GM19372 (cell line): ENCODE results near the gene DHRS11.

Experiments
- ATAC-seq: cut with Tn5 transposase; IDR thresholded peaks from one replicate; pipeline ENCODE4 v1.9.1; 2021; ENCODE audit warnings: mild to moderate bottlenecking, low read depth, moderate library complexity; ENCODE audit not compliant: unreplicated experiment

Gene DHRS11, protein sequence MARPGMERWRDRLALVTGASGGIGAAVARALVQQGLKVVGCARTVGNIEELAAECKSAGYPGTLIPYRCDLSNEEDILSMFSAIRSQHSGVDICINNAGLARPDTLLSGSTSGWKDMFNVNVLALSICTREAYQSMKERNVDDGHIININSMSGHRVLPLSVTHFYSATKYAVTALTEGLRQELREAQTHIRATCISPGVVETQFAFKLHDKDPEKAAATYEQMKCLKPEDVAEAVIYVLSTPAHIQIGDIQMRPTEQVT

DNA sequence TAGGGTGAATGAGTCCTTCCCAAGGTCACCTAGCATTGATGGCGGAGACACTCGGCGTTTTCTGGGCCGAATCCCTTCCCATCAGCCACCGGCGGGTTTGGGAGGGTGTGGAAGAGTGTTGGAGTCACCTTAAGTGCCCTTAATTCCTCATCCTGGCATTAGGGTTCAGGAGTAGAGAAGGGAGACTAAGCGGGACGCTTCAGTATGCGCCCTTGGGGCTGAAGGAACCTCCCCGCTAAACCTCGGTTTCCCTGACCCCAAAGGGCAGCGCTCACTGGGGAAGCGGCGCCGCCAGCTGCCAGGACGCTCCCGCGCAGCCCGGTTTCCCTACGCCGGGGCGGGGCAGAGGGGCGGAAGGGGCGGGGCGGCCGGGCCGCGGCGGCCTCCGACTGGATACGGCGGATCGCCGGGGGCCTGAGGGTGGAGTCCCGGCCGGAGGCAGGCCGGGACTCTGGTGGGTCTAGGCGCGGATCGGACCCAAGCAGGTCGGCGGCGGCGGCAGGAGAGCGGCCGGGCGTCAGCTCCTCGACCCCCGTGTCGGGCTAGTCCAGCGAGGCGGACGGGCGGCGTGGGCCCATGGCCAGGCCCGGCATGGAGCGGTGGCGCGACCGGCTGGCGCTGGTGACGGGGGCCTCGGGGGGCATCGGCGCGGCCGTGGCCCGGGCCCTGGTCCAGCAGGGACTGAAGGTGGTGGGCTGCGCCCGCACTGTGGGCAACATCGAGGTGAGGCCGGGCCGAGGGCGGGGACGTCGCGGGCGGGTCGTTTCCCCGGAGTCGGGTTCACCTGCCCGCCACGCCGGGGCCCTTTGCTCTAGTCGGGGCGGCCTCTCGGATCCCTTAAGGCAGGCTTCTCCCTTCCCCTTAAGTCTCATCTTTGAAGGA is at the start of gene DHRS11:
Gene DHRS11 (plus strand): TSS at position 446 of the 882 bp plus-strand sequence. CDS start 131 bp downstream, at position 577.
- ATAC-seq = peak; percentile 77

DNA sequence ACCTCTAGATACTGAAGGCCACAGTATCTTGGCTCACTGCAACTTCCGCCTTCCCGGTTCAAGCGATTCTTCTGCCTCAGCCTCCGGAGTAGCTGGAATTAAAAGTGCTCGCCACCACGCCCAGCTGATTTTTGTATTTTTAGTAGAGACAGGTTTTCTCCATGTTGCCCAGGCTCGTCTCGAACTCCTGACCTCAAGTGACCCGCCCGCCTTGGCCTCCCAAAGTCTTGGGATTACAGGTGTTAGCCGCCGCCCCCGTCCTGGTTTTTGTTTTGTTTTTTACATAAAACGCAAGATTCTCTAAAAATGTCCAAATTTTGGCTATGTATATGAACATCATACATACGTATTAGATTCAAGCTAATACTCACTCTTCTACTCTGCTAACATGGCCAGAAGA is 48.9 kb upstream of the DHRS11 start:
- no peak for ATAC-seq

DNA sequence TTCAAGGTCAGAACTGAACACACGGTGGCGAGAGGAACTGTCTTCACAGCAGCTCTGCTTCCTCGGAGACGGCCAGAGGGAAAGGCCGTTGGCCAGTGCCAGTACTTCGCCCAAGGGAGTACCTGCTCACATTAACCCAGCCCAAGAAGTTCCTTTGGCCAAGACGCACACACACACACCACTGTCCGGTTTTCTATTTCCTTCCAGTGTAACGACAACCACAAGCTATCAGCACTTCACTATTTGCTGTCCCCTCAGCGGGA is 47.7 kb upstream of the DHRS11 start:
- ATAC-seq = no peak

DNA sequence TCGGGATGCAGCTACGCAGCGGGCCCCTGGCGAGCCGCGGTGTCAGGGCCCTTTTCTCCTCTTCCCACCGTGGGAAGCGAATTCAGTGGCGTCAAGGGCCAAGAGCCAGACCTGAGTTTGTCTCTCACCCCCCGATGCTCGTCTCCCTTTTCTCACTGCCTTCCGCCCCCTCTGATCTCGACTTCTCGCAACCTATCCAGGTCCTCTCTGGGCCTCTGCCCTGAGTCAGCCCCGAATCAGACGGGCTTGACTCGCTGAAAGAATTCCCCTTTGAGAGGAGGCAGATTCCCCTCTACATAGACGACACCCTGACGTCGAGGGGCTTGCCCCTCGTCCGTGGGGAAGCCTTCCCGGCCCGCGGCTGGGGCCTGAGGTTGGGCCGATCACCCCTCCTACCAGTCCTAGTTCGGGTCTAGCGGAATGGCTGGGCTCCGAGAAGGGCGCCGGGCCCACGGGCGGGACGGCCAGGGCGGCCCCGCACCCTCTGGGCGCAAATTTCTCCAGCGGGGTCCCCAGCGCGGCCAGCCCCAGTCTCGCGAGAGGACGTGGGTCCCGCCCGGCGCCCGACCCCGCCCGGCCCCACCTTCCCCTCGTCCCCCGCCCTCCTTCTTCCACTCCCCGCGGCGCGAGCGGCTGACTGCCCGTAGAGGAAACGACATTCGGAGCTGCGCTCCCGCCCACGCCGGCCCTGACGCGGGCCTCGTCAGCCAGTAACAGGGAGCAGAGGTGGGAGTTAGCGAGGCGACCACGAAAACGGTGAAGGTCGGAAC is 47.2 kb upstream of the DHRS11 start, which contains the start of gene GGNBP2:
Gene GGNBP2 (plus strand): TSS at position 613 of the 770 bp plus-strand sequence. CDS start 806 bp downstream, outside the sequence.
- peak; percentile 40 for ATAC-seq

DNA sequence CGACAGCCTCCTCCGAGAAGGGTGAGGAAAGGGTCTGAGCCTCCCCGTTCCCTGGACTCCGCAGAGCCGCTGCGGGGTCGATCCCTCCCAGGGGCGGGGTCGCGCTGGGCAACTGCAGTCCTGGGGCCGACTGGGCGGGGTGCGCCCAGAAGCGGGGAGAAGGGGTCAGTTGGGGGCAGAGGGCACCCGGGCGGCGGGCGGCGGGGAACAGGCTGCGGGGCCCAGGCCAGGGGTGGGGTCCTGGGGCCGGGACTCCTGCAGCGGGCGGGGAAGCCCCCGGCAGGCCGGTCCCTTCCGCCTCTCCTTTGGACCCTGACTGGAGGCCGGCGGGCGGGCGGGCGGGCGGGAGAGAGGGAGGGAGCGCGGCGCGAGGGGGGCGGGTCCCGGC is 46.6 kb upstream of the DHRS11 start:
- peak; percentile 41 for ATAC-seq

DNA sequence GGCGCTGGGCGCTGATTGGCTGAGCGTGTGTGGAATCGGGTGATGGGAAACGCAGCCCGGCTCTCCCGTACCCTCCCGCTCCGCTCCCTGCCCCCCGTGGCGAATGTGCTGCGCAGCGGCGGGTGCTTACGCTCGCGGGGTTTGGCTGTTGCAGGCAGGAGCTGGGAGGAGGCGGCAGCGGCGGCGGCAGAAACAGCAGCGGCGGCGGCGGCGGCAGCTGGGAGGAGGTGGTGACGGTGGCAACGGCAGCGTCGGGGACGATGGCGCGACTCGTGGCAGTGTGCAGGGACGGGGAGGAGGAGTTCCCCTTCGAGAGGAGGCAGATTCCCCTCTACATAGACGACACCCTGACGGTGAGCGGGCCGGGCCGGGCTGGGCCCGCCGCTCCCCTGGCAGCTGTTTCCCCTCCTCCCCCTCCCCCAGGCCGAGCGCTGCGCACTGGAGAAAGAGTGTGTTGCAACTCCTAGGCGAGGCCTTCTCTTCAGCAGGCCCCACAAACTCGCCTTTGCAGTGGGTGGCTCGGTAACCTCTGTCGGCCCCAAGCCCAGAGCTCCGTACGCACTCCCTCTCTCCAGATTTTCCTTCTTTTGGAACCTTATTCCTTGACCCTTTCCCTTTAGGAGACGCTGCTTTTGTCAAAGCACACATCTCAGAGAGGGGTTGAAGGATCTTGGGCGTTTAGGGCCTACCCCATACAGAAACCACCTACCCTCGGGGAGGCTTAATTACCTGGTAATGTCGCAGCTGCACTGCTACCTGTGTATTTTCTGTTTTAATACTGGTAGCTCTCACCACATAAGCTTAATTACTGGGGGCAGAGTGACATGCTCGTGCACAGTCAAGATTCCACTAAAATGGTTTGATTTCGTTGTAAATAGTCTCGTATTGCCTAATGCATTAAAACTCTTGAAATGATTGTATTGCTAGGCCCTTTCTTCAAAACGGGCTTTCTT is 45.9 kb upstream of the DHRS11 start:
- peak; percentile 67 for ATAC-seq

DNA sequence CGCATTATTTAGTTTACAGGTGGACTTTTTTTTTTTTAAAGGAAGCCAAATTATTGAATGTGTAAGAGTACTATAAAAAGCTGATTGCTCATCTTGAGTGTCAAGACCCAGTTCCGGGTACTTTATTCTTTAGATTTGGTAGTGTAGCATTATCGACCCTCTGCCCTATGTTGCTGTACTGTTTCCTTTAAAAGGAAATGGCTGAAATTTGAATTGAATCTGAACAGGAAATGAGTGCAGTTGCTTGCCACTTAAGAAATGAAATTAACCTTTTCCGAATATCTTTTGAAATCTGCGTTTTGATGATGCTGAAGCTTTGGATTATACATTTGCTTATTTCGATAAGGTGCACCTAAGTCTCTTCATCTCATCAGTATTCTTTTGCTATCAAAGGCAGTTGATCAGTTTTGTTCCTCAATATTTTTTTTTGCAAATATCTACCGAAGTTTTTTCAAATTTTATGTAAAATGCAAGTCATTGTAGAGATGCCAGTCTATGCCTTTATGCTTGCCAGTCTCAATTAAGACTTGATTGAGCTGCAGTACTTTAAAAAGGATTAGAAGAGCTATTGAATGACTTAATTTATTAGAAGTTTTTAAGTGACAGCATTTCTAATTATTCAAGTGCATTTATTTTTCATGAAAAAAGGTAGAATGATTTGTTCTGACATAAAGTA is 45.1 kb upstream of the DHRS11 start:
- no peak for ATAC-seq

DNA sequence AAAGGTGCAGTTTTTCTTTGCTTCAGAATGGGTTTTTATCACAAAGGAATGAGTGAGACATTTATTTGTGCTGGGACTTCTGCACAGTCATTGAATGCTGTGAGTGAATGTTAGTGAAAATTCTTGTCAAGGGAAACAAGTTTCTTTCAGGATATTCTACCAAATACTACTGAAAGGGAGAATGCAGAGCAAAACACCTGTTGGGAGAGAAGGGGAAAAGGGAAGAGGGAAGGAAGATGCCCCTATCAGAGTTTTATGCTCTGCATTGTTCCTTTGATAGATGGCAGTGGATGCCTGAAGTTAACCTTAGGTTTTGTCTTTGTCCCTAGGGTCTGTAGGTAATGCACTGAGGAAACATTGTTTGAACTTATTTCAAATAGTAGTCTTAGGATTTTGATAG is 43.9 kb upstream of the DHRS11 start:
- no peak for ATAC-seq

DNA sequence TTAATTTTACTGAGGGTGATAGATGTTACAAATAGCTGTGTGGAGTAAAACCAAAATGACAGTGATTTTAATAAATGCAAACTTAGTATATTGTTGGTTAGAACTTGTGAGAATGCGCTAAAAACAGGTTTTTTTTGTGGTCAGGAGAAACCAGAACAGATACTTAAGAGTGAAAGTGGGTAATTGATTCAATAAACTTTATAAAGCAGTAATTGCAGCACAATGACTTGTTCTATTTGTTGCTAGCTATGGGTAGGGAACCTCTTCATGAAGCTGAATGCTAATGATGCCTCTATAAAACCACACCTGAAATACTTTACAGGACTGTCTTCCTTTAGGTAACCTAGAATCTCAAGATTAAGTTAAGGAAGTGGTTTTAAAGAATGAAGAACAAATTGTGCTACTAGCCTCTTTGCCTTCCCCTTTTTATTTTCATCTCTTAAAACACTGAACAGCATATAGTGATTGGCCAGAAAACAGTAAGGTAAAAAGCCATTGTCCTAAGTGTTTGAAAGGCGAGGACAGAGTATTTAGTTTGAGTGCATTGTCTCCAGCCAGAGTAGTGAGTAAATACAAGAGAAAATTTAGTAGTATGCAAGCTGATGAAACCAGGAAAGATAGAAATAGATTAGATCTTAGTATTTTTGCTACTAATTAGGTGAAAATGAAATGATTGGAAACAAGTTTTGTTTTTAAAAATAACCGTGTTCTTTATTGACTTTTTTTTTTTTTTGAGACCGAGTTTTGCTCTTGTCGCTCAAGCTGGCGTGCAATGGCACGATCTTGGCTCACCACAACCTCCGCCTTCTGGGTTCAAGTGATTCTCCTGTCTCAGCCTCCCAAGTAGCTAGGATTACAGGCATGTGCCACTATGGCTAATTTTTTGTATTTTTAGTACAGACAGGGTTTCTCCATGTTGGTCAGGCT is 40.9 kb upstream of the DHRS11 start:
- no peak for ATAC-seq

DNA sequence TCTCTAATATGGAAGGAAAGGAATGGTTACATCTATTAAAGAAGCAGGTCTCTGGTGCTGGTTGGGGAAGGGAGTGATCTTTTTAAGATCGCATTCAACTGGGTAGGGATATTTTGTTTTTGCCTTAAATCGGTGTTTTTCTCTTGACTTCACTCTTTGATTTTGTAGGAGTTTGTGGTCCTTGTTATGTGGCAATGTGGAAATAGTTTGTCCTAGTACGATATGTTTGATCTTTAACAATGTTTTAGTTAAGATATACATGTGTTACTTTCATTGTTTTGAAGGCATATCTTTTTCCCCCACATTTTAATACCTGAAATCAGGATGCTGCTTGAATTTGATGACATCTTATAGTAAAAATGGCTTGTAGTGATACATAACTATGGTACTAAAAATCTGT is 38.2 kb upstream of the DHRS11 start:
- no peak for ATAC-seq

DNA sequence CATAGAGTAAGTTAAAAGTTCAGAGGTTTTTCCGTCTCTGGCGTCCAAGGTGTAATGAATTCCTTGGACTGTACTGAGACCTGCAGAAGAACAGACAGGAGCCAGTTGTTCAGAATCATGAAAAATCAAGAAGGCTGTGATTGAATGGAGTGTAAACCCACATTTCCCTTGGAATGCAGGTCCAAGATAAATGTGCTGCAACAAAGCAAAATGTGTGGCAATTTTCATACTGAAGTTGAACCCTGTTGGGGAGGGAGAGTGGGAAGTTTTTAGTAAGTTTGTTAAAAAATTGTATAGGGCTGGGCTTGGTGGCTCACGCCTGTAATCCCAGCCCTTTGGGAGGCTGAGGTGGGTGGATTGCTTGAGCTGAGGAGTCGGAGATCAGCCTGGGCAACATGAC is 25.6 kb upstream of the DHRS11 start:
- ATAC-seq = no peak

DNA sequence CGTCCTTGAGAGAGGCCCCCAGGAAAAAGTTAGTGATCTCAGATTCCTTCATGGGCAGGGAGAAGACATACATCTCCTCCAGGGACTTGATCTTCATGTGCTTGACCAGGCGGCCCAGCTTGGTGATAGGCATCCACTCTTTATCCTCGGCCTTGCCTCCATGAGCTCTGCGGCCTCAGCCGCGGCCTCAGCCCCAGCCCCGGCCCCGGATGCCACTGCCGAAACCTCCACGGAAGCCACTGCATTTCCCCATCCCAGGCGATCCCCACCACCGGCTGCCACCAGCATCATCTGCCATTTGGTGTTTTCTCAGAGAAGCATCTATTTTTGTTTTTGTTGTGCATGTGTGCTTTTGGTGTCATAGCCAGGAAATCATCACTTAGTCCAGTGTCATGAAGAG is 16.7 kb upstream of the DHRS11 start:
- ATAC-seq = no peak

DNA sequence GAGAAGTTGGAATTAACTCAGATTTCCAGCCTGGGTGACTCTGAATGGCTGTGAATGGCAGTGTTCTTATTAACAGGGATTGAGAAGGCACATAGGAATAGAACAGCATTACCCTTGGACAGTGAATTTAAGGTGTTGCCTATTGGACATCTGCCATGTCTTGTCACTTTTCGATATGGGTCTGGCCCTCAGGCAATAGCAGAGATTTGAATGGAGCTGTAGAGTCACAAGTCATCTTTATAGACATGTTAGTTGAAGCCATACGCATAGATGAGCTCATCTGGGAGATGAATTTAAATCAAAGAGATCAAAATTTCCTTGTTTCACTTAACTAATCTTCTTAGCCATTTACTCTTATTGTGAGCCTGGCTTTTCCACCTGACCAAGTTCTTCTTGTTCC is 14.9 kb upstream of the DHRS11 start:
- ATAC-seq = no peak

DNA sequence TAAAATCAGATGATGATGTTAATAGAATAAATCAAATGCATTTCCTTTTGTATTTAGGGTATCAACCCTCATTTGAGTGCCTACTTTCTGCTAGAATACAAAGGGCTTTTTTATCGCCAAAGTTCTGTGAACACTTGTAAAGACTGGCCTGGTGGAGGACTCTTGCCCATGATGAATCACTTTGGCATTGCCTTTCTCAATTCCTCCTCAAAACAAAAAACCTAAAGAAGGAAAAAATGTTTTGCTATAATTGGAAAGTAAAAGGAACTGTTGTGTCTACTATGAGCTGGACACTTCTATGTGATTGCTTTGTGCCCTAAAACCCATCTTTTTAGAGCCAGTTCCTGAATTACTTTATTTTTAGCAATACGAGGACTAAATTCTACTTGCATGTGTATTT is 13.0 kb upstream of the DHRS11 start:
- no peak for ATAC-seq

DNA sequence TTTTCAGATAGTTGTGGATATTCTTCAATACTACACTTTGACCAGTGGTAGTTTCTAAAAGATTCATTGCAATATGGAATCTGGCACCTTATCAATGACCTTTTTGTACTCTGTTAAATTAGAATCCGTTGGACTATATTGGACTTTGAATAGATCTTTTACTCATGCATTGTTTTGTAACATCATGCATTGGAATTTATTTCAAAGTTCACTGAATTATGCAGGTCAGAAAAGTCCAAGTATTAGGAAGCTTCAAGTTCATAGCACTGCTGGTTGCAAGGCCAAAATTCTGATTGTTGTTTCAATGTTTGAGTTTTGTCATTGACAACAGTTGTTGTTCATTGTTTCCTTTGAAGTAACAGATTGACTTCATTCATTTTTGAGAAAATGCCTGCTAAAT is 7.9 kb upstream of the DHRS11 start:
- no peak for ATAC-seq

DNA sequence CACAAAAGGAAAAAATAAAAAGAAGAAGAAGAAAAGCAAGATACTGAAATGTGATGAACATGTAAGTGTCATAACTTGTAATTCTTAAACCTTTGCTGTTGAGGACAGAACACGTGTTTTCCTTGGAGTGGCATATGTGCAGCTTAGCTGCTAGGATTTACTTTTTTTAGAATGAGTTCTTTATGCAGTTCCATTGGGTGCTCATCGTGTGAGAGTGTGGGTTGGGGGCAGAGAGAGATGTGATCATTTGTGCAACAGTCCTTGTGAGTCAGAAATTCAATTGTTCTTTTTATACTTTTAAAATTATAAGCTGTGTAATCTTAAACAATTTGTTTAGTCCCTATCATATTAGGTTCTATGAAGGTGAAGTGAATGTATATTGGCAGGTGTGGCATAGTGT is 5.5 kb upstream of the DHRS11 start:
- ATAC-seq = no peak

DNA sequence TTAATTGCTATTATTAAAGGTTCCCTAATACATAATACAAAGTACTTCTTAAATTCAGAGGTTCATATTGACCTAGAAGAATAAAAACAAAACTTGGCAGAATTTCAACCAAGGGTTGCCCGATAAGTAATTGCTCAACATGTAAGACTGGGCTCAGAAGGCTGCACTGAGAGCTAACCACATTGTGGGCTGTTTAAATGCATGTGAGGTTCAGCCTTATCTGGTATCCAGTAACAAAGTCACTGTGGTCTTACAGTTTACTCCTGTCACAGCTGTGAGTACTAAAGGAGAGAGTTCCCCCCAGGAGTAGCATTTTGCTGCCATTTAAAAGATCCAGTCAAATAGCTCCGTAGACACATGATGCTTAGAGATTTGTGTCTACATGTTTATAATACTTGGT is 1.6 kb upstream of the DHRS11 start:
- no peak for ATAC-seq

DNA sequence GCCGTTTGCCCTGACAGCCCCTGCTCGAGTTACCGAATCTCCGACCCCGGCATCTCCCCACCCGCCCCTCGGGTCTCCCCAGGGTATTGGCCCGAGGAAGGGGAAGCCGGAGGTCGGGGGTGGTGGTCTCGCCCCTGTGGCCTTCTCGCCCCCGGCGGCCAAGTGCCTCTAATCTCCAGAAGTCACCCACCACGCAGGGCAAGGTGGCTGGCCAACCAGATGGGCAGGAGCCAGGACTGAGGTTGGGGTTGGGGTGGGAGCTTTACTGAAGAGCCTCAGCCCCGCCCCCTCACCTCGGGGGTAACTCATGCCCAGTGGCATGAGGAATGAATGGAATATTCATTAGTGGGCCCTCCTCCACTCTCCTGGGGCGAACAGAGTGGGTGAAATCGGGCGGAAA is 637 bp downstream of the DHRS11 start:
- no peak for ATAC-seq
